Measurements from ENCODE around the gene EQTN.

EQTN gene

GRCh38 chr9:27339661-27340284 lies 42.8 kb upstream of the EQTN start:
- DNase-seq (ENCODE audit: low spot score) (no peak), ATAC-seq (ENCODE audit: low read depth) (no peak)
- H3K4me3 ChIP-seq (ENCODE audit: severe bottlenecking): no peak overlapping the region
- no peaks in the 10 kb centered on the region for H3K27me3 ChIP-seq (ENCODE audit: insufficient read depth, poor library complexity, severe bottlenecking)
- TF ChIP-seq CTCF (IDR thresholded peaks at IDR 0.05; ENCODE audit: poor library complexity, severe bottlenecking): no peak
- no peaks in the 10 kb centered on the region for H3K36me3 ChIP-seq (ENCODE audit: low read depth)
- no peak overlapping the region for H3K27ac ChIP-seq (ENCODE audit: poor library complexity, severe bottlenecking)
- no peaks in the 10 kb centered on the region for H3K9me3 ChIP-seq (ENCODE audit: severe bottlenecking)
- H3K4me1 ChIP-seq (ENCODE audit: insufficient read depth, poor library complexity, severe bottlenecking): no peaks in the 10 kb centered on the region

GRCh38 chr9:27338527-27338903 lies 41.6 kb upstream of the EQTN start:
- TF ChIP-seq CTCF (IDR thresholded peaks at IDR 0.05; ENCODE audit: poor library complexity, severe bottlenecking): no peak
- Histone ChIP-seq H3K36me3 (ENCODE audit: low read depth) (no peaks in the 10 kb centered on the region), H3K27ac (ENCODE audit: poor library complexity, severe bottlenecking) (no peak overlapping the region), H3K9me3 (ENCODE audit: severe bottlenecking) (no peaks in the 10 kb centered on the region), H3K4me1 (ENCODE audit: insufficient read depth, poor library complexity, severe bottlenecking) (peaks cover under 1% of the 10 kb centered on the region), H3K4me3 (ENCODE audit: severe bottlenecking) (no peak overlapping the region), H3K27me3 (ENCODE audit: insufficient read depth, poor library complexity, severe bottlenecking) (no peaks in the 10 kb centered on the region)
- no peak for ATAC-seq (ENCODE audit: low read depth)
- DNase-seq (ENCODE audit: low spot score): no peak

GRCh38 chr9:27337833-27338526 lies 41.0 kb upstream of the EQTN start:
- Histone ChIP-seq H3K9me3 (ENCODE audit: severe bottlenecking) (no peaks in the 10 kb centered on the region), H3K4me1 (ENCODE audit: insufficient read depth, poor library complexity, severe bottlenecking) (peaks cover 4% of the 10 kb centered on the region), H3K27me3 (ENCODE audit: insufficient read depth, poor library complexity, severe bottlenecking) (no peaks in the 10 kb centered on the region), H3K36me3 (ENCODE audit: low read depth) (no peaks in the 10 kb centered on the region), H3K27ac (ENCODE audit: poor library complexity, severe bottlenecking) (no peak overlapping the region), H3K4me3 (ENCODE audit: severe bottlenecking) (no peak overlapping the region)
- TF ChIP-seq CTCF (IDR thresholded peaks at IDR 0.05; ENCODE audit: poor library complexity, severe bottlenecking): no peak
- no peak for DNase-seq (ENCODE audit: low spot score)
- peak; percentile 30; the same call in 1 of the 3 replicates for ATAC-seq (ENCODE audit: low read depth)

- Histone ChIP-seq H3K4me1 (ENCODE audit: insufficient read depth, poor library complexity, severe bottlenecking) (peaks cover 4% of the 10 kb centered on the region), H3K9me3 (ENCODE audit: severe bottlenecking) (no peaks in the 10 kb centered on the region), H3K27me3 (ENCODE audit: insufficient read depth, poor library complexity, severe bottlenecking) (no peaks in the 10 kb centered on the region), H3K27ac (ENCODE audit: poor library complexity, severe bottlenecking) (no peak overlapping the region), H3K4me3 (ENCODE audit: severe bottlenecking) (no peak overlapping the region), H3K36me3 (ENCODE audit: low read depth) (no peaks in the 10 kb centered on the region)
- no peak for TF ChIP-seq CTCF (IDR thresholded peaks at IDR 0.05; ENCODE audit: poor library complexity, severe bottlenecking)
- ATAC-seq (ENCODE audit: low read depth) (no peak), DNase-seq (ENCODE audit: low spot score) (no peak)
Observed at GRCh38 chr9:27337236-27337635, 40.3 kb upstream of the EQTN start.

- Histone ChIP-seq H3K4me1 (ENCODE audit: insufficient read depth, poor library complexity, severe bottlenecking) (peaks cover 4% of the 10 kb centered on the region), H3K27ac (ENCODE audit: poor library complexity, severe bottlenecking) (no peak overlapping the region), H3K27me3 (ENCODE audit: insufficient read depth, poor library complexity, severe bottlenecking) (no peaks in the 10 kb centered on the region), H3K9me3 (ENCODE audit: severe bottlenecking) (no peaks in the 10 kb centered on the region), H3K4me3 (ENCODE audit: severe bottlenecking) (no peak overlapping the region), H3K36me3 (ENCODE audit: low read depth) (no peaks in the 10 kb centered on the region)
- no peak for ATAC-seq (ENCODE audit: low read depth)
- TF ChIP-seq CTCF (IDR thresholded peaks at IDR 0.05; ENCODE audit: poor library complexity, severe bottlenecking): no peak
- no peak for DNase-seq (ENCODE audit: low spot score)
Observed at GRCh38 chr9:27336829-27337228, 39.9 kb upstream of the EQTN start.
